RWPE1 (cell line): Measurements from ENCODE around the gene BOD1.

Experiments
- CTCF ChIA-PET: fragments of 350-600 bp; sonication (Branson Sonifier 250); formaldehyde crosslinking; extraction: SDS; loops from one replicate; lab custom pipeline; 2021; lab: Yijun Ruan, JAX
- POLR2A ChIA-PET: fragments of 400-600 bp; formaldehyde crosslinking; extraction: SDS; loops from one replicate; lab custom pipeline; 2020; ENCODE audit warnings: antibody characterized with exemption; ENCODE audit not compliant: low non-redundant PET; lab: Yijun Ruan, JAX
- DNase-seq: peaks from one replicate; pipeline ENCODE4 v3.0.0; 2012; ENCODE audit warnings: low spot score
- H3K27ac ChIP-seq: fragments of 450-650 bp; 2 replicates; pipeline ENCODE4 v1.5.1; 2017
- CTCF ChIP-seq: fragments of 450-650 bp; conservative IDR thresholded peaks from 2 replicates; pipeline ENCODE4 v1.5.1; 2017; ENCODE audit warnings: low read depth, mild to moderate bottlenecking

Gene BOD1

GRCh38 chr5:173623789-173624188, 7.3 kb upstream of the BOD1 start:
- H3K27ac ChIP-seq: no peak overlapping the region
- no peak for DNase-seq
- no peak for TF ChIP-seq CTCF
- POLR2A ChIA-PET: no interaction called here
- CTCF ChIA-PET: interaction anchor here (0.8 to 2.2 kb wide), 4 partner anchors 349 to 1097 kb away, joined by 3 to 12 read pairs (median 4); no protein-coding TSS in a partner anchor

GRCh38 chr5:173623296-173623771, 6.9 kb upstream of the BOD1 start:
- no peak overlapping the region for H3K27ac ChIP-seq
- TF ChIP-seq CTCF: no peak
- POLR2A ChIA-PET: no interaction called here
- CTCF ChIA-PET: interaction anchor here (0.8 to 2.2 kb wide), 4 partner anchors 350 to 1097 kb away, joined by 3 to 12 read pairs (median 4); no protein-coding TSS in a partner anchor
- peak; percentile 46 for DNase-seq

- no peak overlapping the region for H3K27ac ChIP-seq
- ChIA-PET CTCF (interaction anchor here (2.2 to 6.9 kb wide), 2 partner anchors 351 to 352 kb away, joined by 12 to 50 read pairs; no protein-coding TSS in a partner anchor), POLR2A (no interaction called here)
- no peak for TF ChIP-seq CTCF
- no peak for DNase-seq
Observed at GRCh38 chr5:173622183-173623047, 6.0 kb upstream of the BOD1 start.

GRCh38 chr5:173620784-173621183, 4.3 kb upstream of the BOD1 start:
- ChIA-PET POLR2A (no interaction called here), CTCF (interaction anchor here (6.9 kb wide), 1 partner anchor 353 kb away, joined by 50 read pairs; no protein-coding TSS in a partner anchor)
- no peak overlapping the region for H3K27ac ChIP-seq
- no peak for TF ChIP-seq CTCF
- DNase-seq: no peak

GRCh38 chr5:173618927-173619519, 2.6 kb upstream of the BOD1 start:
- ChIA-PET CTCF (interaction anchor here (0.6 to 6.9 kb wide), 6 partner anchors 286 to 693 kb away, joined by 3 to 50 read pairs (median 4); no protein-coding TSS in a partner anchor), POLR2A (no interaction called here)
- H3K27ac ChIP-seq: no peak overlapping the region
- TF ChIP-seq CTCF: peak; percentile 81
- DNase-seq: peak; percentile 81
